ENCODE measurements around the gene SARS1. TPM values are rescaled to one million over a fixed set of nuclear protein-coding genes. Genes with fewer than 3 reads are reported as not detected.

SARS1 gene
- total and polyA plus RNA-seq, 2 of the 8 experiments (the other 6 are each of a cell fraction or from before 2014, with no cell fraction given): 83.1 to 146 TPM

DNA sequence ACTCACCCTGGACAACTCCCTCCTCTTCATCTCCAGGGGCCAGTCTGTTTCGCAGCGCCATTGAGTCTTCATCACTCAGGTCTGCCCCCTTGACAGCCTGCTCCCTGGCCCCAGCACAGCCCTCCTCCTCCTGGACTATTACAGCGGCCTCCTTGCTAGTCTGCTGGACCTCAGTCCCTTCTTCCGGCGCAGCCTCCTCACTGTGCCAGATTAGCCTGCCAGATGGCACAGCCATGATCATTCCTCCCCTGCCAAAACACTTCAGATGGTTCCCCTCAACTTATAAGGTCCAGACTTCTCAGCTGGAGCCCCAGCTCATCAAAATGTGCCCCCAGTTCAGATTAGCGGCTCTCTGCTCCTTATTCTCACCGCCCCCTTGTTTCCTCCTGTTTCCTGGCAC lies 28.7 kb downstream of the SARS1 start:
- Histone ChIP-seq H4K5ac (ENCODE audit: insufficient read length, low read depth, low read length) (no peak overlapping the region), H2AFZ (ENCODE audit: low read length) (no peak overlapping the region), H3K9ac (replicated peaks in 1 of 4; ENCODE audit: extremely low read depth in 1 of 4, low read depth in 3 of 4, low read length in 3 of 4) (no peak overlapping the region), H3K23ac (ENCODE audit: insufficient read length) (no peak overlapping the region), H2BK12ac (ENCODE audit: low read depth, low read length) (0 out of 2 replicates have a peak overlapping the region, but pooled peaks have one; percentile 83), H2BK20ac (ENCODE audit: low read length) (no peak overlapping the region), H3K18ac (ENCODE audit: extremely low read depth, low read length) (no peak overlapping the region), H2AK5ac (ENCODE audit: low read depth, low read length) (no peak overlapping the region), H3K4me2 (ENCODE audit: insufficient read depth in 1 of 2, low read depth in 2 of 2, low read length in 2 of 2) (no peak overlapping the region), H3K36me3 (ENCODE audit: control insufficient read depth in 2 of 4, insufficient read depth in 4 of 4, low read length in 3 of 4) (peaks cover 2 to 15% (median 9%) of the 10 kb centered on the region in 4 experiments; a peak in 7 of 8 replicates), H3K27ac (ENCODE audit: low read depth, low read length) (no peak overlapping the region), H3K27me3 (replicated peaks in 1 of 4; ENCODE audit: control insufficient read depth in 3 of 4, extremely low read depth in 1 of 4, insufficient read depth in 3 of 4, low read length in 3 of 4) (no peaks in the 10 kb centered on the region; a peak in 2 of 7 replicates), H4K8ac (ENCODE audit: extremely low read depth, insufficient read depth, low read length) (no peak overlapping the region), H3K9me3 (ENCODE audit: insufficient read depth in 2 of 2, low read depth in 1 of 2, low read length in 1 of 2) (no peaks in the 10 kb centered on the region), H2BK5ac (ENCODE audit: low read depth, low read length) (0 out of 2 replicates have a peak overlapping the region, but pooled peaks have one; percentile 47), H3K56ac (replicated peaks; ENCODE audit: insufficient read length, low read depth, low read length) (no peak overlapping the region), H3K4me3 (ENCODE audit: extremely low read depth in 1 of 4, insufficient read depth in 2 of 4, low read depth in 3 of 4, low read length in 4 of 4) (no peak overlapping the region), H3K23me2 (ENCODE audit: low read depth, low read length) (peaks cover 3% of the 10 kb centered on the region; the same call in 1 of the 2 replicates), H4K20me1 (replicated peaks in 1 of 2; ENCODE audit: control insufficient read depth in 1 of 2, insufficient read depth in 2 of 2, low read length in 2 of 2) (no peaks in the 10 kb centered on the region), H3K14ac (ENCODE audit: insufficient read length) (no peak overlapping the region), H3K4ac (replicated peaks; ENCODE audit: insufficient read length, low read depth, low read length) (peak overlapping the region; percentile 57), H3K79me2 (ENCODE audit: control insufficient read depth in 1 of 2, insufficient read depth in 2 of 2, low read length in 2 of 2) (no peaks in the 10 kb centered on the region), H2BK120ac (replicated peaks; ENCODE audit: low read depth, low read length) (no peak overlapping the region), H3K79me1 (ENCODE audit: low read depth, low read length) (no peaks in the 10 kb centered on the region), H3K4me1 (replicated peaks in 1 of 4; ENCODE audit: control insufficient read depth in 3 of 4, insufficient read depth in 4 of 4, low read length in 3 of 4) (peaks cover 21 to 44% (median 28%) of the 10 kb centered on the region in 4 experiments), H2BK15ac (ENCODE audit: low read length) (no peak overlapping the region), H4K91ac (replicated peaks; ENCODE audit: insufficient read length, low read length) (no peak overlapping the region)
- TF ChIP-seq CREB1 (IDR thresholded peaks at IDR 0.05): no peak
- no peak for TF ChIP-seq NRF1 (IDR thresholded peaks at IDR 0.05; ENCODE audit: low read depth, low read length)
- no peak for TF ChIP-seq CTBP2 (IDR thresholded peaks at IDR 0.05; ENCODE audit: borderline replicate concordance, insufficient read depth, insufficient read length, low read length)
- TF ChIP-seq RAD21 (IDR thresholded peaks at IDR 0.05 in 1 of 2, conservative IDR thresholded peaks at IDR 0.05 in 1 of 2; ENCODE audit: low read depth in 2 of 2, low read length in 2 of 2): no peak
- no peak for TF ChIP-seq RXRA (IDR thresholded peaks at IDR 0.05; ENCODE audit: insufficient read depth, low read depth, low read length)
- no peak for TF ChIP-seq BACH1 (IDR thresholded peaks at IDR 0.05; ENCODE audit: low read length)
- TF ChIP-seq TAF7 (optimal IDR thresholded peaks at IDR 0.05; ENCODE audit: borderline replicate concordance, low read depth, low read length): no peak
- TF ChIP-seq, protein P1, sequence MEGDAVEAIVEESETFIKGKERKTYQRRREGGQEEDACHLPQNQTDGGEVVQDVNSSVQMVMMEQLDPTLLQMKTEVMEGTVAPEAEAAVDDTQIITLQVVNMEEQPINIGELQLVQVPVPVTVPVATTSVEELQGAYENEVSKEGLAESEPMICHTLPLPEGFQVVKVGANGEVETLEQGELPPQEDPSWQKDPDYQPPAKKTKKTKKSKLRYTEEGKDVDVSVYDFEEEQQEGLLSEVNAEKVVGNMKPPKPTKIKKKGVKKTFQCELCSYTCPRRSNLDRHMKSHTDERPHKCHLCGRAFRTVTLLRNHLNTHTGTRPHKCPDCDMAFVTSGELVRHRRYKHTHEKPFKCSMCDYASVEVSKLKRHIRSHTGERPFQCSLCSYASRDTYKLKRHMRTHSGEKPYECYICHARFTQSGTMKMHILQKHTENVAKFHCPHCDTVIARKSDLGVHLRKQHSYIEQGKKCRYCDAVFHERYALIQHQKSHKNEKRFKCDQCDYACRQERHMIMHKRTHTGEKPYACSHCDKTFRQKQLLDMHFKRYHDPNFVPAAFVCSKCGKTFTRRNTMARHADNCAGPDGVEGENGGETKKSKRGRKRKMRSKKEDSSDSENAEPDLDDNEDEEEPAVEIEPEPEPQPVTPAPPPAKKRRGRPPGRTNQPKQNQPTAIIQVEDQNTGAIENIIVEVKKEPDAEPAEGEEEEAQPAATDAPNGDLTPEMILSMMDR (IDR thresholded peaks at IDR 0.05; ENCODE audit: control extremely low read depth in 1 of 3, insufficient read depth in 1 of 3, low read depth in 1 of 3, low read length in 3 of 3): no peak
- TF ChIP-seq CEBPB (IDR thresholded peaks at IDR 0.05; ENCODE audit: low read depth, low read length): no peak
- no peak for TF ChIP-seq EGR1 (IDR thresholded peaks at IDR 0.05; ENCODE audit: borderline replicate concordance, low read depth, low read length)
- ChIA-PET CTCF (ENCODE audit: partially characterized antibody) (interaction anchor here (1.4 to 28.7 kb wide), 5 partner anchors 9 to 40 kb away, joined by 5 to 651 read pairs (median 43); partner anchors contain the start of genes CELSR2 and SARS1), POLR2A (ENCODE audit: partially characterized antibody) (interaction anchor here (1.1 to 15.9 kb wide), 3 partner anchors 10 to 139 kb away, joined by 4 to 252 read pairs (median 7); partner anchors contain the start of gene CELSR2)
- DNase-seq (ENCODE audit: low read depth in 1 of 2, low spot score in 2 of 2) (no peak), FAIRE-seq (no peak)
- 95% methylated on average over 7 of the region's 7 CpGs; no CpG with 5 or more reads in 1 of the 2 experiments for WGBS, 2 experiments (ENCODE audit: extremely low coverage in 1 of 2, insufficient coverage in 1 of 2, insufficient read length in 1 of 2, insufficient replicate concordance in 2 of 2, low coverage in 1 of 2, low lambda C conversion rate in 2 of 2, missing lambda C conversion rate in 1 of 2)
